LNCAP (cell line): ENCODE data around the gene OPN4.

ENCODE experiments used
- TF ChIP-seq, protein P1 (sequence below): fragments of 450-650 bp; IDR thresholded peaks from 2 replicates; pipeline ENCODE4 v1.5.1; 2017; ENCODE audit warnings: mild to moderate bottlenecking

Gene OPN4

DNA sequence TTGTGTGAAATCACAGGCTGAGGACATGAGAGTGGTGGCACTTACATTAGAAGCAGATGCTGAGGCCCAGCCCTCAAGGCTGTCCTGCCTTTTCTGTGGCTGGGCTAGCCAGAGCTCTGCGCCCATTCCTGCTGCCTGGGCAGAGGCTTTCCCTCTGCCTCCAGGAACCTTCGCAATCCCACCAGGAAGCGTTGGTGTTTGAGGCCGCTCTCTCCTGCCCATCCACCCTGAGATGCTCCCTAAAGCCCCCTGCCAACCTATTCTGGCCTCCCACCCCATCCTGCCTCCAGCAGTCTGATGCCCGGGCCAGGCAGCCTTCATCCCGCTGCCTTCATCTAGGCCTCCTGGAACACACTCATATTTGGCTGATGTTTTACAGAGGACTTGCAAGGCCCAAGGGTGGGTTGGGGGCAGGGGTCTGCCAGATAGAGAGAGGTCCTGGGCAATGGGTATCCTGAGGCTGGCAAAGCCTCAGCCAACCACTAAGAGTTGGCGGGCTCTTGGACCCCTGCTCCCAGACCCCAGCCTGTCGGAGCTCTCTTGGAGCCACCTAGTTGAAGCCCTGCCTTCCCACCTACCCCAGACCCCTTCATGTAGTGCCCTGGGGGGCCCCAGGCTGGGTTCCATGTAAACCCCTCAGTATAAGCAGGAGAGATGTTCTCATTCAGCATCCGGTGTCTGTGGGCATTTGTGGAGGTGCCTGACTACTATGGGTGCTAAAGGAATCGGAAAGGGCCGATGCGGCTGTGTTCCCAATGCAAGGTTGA lies 46.7 kb downstream of the OPN4 start:
- TF ChIP-seq, protein P1, sequence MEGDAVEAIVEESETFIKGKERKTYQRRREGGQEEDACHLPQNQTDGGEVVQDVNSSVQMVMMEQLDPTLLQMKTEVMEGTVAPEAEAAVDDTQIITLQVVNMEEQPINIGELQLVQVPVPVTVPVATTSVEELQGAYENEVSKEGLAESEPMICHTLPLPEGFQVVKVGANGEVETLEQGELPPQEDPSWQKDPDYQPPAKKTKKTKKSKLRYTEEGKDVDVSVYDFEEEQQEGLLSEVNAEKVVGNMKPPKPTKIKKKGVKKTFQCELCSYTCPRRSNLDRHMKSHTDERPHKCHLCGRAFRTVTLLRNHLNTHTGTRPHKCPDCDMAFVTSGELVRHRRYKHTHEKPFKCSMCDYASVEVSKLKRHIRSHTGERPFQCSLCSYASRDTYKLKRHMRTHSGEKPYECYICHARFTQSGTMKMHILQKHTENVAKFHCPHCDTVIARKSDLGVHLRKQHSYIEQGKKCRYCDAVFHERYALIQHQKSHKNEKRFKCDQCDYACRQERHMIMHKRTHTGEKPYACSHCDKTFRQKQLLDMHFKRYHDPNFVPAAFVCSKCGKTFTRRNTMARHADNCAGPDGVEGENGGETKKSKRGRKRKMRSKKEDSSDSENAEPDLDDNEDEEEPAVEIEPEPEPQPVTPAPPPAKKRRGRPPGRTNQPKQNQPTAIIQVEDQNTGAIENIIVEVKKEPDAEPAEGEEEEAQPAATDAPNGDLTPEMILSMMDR, result no peak

GRCh38 chr10:86703176-86703575 lies 48.8 kb downstream of the OPN4 start:
- TF ChIP-seq, protein P1, result no peak

DNA sequence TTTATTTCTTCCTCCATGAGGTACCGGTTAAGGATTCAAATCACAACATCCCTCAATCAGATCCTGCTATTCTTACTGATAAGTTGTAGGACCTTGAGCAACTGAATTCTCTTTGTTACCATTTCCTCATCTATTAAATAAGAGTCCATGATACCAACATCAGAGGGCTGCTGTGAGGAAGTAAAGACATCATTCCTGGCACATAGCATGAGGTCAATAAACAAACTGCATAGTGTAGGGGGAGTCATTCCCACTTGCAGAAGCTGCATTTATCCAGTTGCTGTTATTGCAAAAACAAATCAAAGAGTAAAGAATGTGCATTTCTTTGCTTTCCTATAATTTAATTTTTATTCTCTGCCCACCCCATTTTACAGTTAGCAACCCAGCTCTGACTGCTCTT lies 50.8 kb downstream of the OPN4 start:
- TF ChIP-seq, protein P1, result no peak

DNA sequence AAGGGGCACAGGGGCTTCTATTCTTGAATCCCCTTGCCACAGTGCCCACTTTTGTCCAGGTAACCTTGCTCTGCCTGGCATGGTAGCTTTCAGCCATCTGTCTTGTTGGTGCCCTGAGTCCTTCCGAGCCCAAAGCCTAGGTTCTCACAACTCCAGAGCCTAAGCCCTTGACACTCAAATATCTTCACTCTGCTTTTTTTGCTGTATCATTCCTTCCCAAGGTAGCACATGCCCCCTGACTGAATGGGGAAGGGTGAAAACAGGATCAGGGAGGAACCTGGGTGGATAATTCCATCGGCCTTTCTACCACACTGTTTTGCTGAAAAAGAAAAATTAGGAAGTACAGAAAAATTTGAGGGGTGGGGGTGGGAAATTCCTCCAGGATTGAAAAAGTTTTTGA lies 51.6 kb downstream of the OPN4 start:
- TF ChIP-seq, protein P1, result no peak

DNA sequence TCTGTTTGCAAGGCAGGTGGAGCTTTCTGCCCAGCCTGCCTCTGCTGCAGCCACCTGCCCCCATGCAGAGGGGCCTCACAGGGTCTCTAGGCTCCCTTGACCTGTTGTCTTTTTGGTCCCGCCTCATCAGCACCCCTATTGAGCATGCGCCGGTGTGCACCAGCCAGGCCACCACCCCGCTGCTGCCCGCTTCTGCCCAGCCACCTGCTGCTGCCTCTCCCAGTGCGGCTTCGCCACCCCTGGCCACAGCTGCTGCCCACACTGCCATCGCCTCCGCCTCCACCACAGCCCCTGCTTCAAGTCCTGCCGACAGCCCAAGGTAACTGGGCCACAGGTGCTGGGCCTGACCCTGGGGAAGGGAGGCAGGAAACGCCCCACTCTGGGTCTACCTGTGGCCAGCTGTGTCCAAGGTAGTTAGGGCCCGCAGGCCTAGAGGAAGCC lies 52.1 kb downstream of the OPN4 start:
- TF ChIP-seq, protein P1, result no peak

GRCh38 chr10:86706977-86707376 lies 52.6 kb downstream of the OPN4 start:
- TF ChIP-seq, protein P1, result no peak

- TF ChIP-seq, protein P1, result no peak
Observed at GRCh38 chr10:86707505-86707904, 53.2 kb downstream of the OPN4 start.
